NCI-H187 treated with DMSO at 0.1 percent for 48 hours (cell line): Measurements from ENCODE around the gene SH3PXD2A.

Experiments
- DNase-seq: peaks from one replicate; lab custom pipeline; 2025; lab: John Stamatoyannopoulos, UW

The SH3PXD2A gene

GRCh38 chr10:103683851-103684250, 171.5 kb downstream of the SH3PXD2A start:
- no peak for DNase-seq

DNA sequence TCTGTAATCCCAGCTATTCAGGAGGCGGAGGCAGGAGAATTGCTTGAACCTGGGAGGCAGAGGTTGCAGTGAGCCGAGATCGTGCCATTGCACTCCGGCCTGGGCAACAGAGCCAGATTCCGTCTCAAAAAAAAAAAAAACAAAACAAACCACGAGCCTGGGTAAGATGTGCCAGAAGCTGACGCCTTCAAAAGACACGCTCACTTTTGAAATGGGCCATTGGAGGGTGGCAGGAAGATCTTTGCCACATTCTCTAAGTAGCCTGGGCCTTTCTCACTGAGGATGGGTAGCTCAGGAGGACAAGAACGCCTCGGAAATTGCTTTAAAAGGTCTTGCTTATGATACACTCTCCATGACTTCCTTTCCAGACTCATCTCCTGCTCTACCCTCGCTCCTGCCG, 172.7 kb downstream of the SH3PXD2A start:
- no peak for DNase-seq

- DNase-seq, result no peak
Measured at GRCh38 chr10:103681617-103682399, 173.6 kb downstream of the SH3PXD2A start.

- no peak for DNase-seq
Measured at GRCh38 chr10:103680869-103681236, 174.5 kb downstream of the SH3PXD2A start.

DNA sequence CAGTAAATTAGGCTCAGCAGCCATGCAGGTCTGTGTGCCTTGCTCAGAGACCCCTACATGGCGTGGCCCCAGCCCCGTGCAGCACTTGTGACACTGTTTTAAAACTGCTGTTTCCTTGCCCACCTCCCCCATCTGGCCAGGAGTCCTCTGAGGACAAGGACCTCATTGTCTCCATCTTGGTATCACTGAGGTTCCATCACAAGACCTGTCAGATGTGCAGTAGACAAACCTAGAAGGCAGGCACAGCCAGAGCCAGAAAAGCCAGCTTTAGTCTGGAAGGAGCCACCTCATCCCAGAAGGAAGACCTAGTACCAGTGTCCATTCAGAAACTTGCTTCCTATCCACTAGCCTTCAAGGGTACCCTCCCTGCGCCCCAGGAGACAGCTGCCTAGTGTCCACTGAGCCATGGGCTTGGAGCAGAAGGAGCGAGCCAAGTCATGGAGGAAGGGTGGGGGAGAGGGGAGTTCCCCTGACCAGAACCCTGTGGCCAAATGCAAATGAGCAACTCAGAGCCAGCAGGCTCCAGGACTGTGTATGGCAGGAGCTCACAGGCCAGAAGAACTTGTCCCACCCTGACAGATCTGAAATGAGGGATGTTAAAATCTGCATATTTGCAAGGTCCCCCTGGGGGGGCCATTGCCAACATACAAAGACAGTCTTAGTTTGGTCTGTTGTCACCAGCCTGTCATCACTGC, 176.1 kb downstream of the SH3PXD2A start:
- no peak for DNase-seq

DNA sequence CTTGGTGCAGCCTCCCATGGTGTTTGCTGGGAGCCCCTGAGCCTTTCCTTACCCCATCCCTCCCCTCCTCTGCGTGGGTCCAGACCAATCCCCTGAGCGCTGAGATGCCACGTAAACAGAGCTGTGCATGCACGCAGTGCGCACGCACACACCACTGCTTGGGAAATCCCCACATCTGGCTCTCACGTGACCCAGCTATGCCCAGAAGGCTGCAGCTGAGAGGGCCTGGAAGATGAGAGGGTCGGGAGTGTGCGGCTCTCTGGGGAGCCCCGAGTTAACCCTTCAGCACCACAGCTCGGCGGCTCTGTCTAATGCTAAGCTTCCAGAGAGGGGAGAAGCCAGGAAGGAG, 177.2 kb downstream of the SH3PXD2A start:
- no peak for DNase-seq

GRCh38 chr10:103677486-103678177, 177.7 kb downstream of the SH3PXD2A start:
- DNase-seq, result no peak

DNA sequence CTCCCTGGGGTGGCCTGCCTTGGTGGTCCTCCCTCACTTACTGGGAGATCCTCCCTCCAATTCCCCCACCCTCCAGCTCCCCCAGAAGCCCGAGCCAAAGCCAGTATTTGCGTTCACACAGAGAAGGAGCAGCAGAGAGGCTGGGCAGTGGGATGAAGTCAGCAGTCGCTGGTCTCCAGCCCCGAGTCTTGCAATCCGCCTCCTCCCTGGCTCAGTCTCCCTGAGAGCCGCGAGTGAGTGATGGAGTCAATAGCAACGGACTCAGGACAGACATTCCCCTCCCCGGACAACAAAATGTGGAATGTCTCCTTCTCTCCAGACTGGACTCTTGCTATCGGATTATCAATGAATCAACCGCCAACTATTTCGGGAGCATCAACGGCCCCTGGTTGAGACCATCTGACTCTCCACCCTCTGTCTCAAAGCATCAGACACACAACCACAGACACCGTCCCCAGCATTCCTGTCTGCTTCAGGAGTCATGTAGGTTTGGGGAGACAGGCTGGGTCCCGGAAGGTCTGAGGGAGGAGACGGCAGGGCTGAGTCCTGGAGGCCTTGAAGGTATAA, 178.4 kb downstream of the SH3PXD2A start:
- DNase-seq, result no peak

DNA sequence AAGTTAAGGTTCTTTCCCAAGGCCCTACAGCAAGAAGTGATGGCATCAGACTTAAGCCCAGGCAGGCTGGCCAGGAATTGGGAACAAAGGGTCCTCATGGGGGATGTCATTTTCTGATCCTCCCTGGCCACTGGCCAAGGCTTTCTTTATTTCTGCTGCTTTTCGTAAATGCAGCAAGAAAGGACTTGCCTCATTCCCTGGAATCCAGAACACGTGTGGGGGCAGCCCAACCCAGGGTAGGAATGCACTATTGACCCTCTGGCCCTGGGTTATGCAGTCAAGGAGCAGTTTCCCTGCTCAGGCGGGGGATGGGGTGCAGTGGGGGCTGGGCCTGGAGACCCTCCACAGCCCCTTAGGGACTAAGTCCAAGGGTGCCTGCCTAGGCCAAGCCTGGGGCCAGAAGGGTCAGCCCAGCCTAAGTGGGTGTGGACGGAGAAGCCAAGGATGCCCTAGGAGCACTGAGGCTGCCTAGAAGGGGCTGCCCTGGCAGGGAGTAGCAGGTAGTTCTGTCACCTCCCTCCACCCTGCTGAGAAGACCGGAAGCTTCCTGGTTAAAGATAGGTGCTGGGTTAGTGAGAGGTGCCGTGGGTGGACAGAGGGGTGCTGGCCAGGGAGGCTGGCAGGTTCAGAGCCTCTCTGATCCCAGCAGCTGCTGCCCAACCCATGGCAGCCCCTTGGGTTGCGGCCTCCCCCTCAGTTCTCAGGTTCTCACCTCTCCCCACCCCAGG, 179.2 kb downstream of the SH3PXD2A start:
- DNase-seq, result no peak

DNA sequence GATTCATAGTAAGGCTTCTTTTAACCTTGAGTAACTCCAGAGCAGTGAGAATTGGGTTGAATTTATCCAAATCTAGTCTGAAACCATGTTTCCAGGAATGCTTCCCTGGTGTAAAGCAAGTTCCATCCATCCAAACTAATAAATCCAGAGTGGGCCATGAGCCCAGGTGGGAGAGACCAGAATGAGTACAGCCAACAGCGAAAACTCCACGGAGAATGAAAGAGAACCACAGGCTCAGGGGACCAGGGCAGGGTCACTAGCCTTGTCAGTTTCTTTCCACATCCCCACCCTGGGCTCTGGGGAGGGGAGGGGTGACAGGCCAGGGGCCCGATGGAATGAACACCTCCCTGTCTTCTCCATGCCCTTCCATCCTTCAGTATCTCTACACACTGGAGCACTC, 181.8 kb downstream of the SH3PXD2A start:
- no peak for DNase-seq

- DNase-seq, result no peak
Measured at GRCh38 chr10:103672345-103672744, 183.0 kb downstream of the SH3PXD2A start.

GRCh38 chr10:103671126-103671895, 184.1 kb downstream of the SH3PXD2A start:
- DNase-seq, result no peak

- DNase-seq, result no peak
Measured at GRCh38 chr10:103669944-103670343, 185.4 kb downstream of the SH3PXD2A start.

- DNase-seq, result no peak
Measured at GRCh38 chr10:103669243-103669929, 186.0 kb downstream of the SH3PXD2A start.

DNA sequence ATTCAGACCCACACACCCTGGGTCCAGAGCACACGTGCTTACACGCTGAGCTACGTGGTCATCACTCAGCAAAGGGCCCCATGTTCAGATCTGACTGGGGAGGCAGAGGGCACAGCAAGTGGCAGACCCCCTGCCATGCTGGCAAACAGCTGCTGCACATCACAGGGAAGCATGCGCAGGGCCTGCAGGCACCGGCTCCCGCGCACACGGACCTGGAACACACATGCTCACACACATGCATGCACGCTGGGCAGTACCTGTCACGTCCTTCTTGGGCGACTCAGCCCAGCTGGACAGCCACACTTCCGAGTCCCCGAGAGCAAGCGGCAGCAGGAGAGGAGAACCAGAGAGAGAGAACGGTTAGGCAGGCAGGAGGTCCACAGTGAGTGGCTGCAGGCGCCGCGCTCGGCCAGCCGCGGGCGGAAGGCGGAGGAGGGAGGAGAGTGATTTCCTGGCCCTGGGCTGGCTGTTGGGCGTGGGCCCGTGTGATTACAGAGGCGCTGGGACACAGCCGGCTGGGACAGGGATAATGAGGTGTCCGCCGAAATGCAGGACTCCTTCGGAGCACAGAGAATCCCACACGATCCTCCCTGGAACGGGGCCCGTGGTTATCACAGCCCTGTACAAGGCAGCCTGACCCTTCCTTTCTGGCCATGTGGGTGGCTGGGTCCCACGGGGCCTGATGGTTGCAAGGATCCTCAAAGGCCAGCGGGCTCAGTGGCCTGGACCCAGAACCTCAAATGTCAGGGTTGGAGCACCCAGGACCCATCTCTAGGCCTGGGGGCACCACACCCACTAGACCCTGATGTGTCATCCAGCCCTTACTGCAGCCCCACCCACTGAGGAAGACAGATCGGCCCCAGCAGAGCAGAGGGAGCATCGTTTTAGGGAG, 186.8 kb downstream of the SH3PXD2A start:
- DNase-seq, result no peak

GRCh38 chr10:103667356-103667755, 188.0 kb downstream of the SH3PXD2A start:
- DNase-seq, result no peak

GRCh38 chr10:103666762-103667150, 188.6 kb downstream of the SH3PXD2A start:
- no peak for DNase-seq

GRCh38 chr10:103666087-103666761, 189.2 kb downstream of the SH3PXD2A start:
- DNase-seq, result no peak
